Activated T-helper 17 cell treated with anti-CD3 and anti-CD28 coated beads, Interleukin-2, amount 50 U/mL, for 72 hours (primary cell): ENCODE measurements around the gene AFG3L2. TPM values are rescaled to one million over a fixed set of nuclear protein-coding genes. Genes with fewer than 3 reads are reported as not detected.

Source experiments
- ATAC-seq: fragments of 150-1000 bp; cut with Tn5 transposase; replicated peaks from 2 replicates; pipeline ENCODE4 v1.10.0; 2021; ENCODE audit warnings: mild to moderate bottlenecking, moderate library complexity
- H3K27ac Mint-ChIP-seq: one replicate; pipeline ENCODE4 v1.8.0; 2022; ENCODE audit warnings: mixed read lengths
- H3K27me3 Mint-ChIP-seq: one replicate; pipeline ENCODE4 v1.8.0; 2022; ENCODE audit warnings: mixed read lengths
- H3K36me3 Mint-ChIP-seq: one replicate; pipeline ENCODE4 v1.8.0; 2022; ENCODE audit warnings: low read depth, mild to moderate bottlenecking, mixed read lengths
- H3K4me1 Mint-ChIP-seq: one replicate; pipeline ENCODE4 v1.8.0; 2022; ENCODE audit warnings: mixed read lengths
- H3K4me3 Mint-ChIP-seq: one replicate; pipeline ENCODE4 v1.8.0; 2022; ENCODE audit warnings: mild to moderate bottlenecking, mixed read lengths
- H3K9me3 Mint-ChIP-seq: one replicate; pipeline ENCODE4 v1.8.0; 2022; ENCODE audit warnings: mixed read lengths
- total RNA-seq, 2 donors: library from RNA; stranded (reverse); gene quantifications; one replicate each; pipeline ENCODE4 v1.2.3, GENCODE V29; 2022

AFG3L2 gene
- total RNA-seq, 2 donors from 2014 or later: 30.6 to 63.9 TPM

DNA sequence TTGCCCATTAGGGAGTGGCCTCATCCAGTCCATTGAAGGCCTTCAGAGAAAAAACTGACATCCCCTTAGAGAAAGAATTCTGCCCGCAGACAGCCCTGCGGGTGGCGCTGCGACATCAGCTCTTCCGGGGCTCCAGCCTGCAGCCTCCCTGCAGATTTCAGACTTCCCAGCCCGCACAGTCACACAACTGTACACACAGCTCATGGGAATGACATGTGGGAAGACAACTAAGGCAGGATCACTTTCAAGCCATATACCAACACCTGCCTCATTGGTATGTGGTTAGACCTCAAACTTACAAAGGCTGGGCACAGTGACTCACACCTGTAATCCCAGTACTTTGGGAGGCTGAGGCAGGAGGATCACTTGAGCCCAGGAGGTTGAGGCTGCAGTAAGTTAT is 93.8 kb downstream of the AFG3L2 start:
- peaks cover 11% of the 10 kb centered on the region for H3K27me3 Mint-ChIP-seq
- ATAC-seq: no peak
- H3K27ac Mint-ChIP-seq: no peak overlapping the region
- no peaks in the 10 kb centered on the region for H3K4me1 Mint-ChIP-seq
- H3K4me3 Mint-ChIP-seq: no peak overlapping the region
- H3K9me3 Mint-ChIP-seq: no peaks in the 10 kb centered on the region
- no peaks in the 10 kb centered on the region for H3K36me3 Mint-ChIP-seq

- Mint-ChIP-seq H3K36me3 (no peaks in the 10 kb centered on the region), H3K9me3 (no peaks in the 10 kb centered on the region), H3K4me1 (no peaks in the 10 kb centered on the region), H3K4me3 (no peak overlapping the region), H3K27ac (no peak overlapping the region), H3K27me3 (peaks cover 8% of the 10 kb centered on the region)
- no peak for ATAC-seq
These were observed 94.5 kb downstream of the AFG3L2 start for GRCh38 chr18:12282442-12283039.

GRCh38 chr18:12281861-12282260 is 95.2 kb downstream of the AFG3L2 start:
- Mint-ChIP-seq H3K27me3 (peaks cover 14% of the 10 kb centered on the region), H3K27ac (no peak overlapping the region), H3K4me1 (no peaks in the 10 kb centered on the region), H3K4me3 (no peak overlapping the region), H3K36me3 (no peaks in the 10 kb centered on the region), H3K9me3 (no peaks in the 10 kb centered on the region)
- no peak for ATAC-seq

- H3K9me3 Mint-ChIP-seq: no peaks in the 10 kb centered on the region
- H3K4me1 Mint-ChIP-seq: no peaks in the 10 kb centered on the region
- no peak overlapping the region for H3K4me3 Mint-ChIP-seq
- no peak for ATAC-seq
- no peak overlapping the region for H3K27ac Mint-ChIP-seq
- H3K36me3 Mint-ChIP-seq: no peaks in the 10 kb centered on the region
- H3K27me3 Mint-ChIP-seq: peaks cover 10% of the 10 kb centered on the region
These were observed 97.1 kb downstream of the AFG3L2 start for GRCh38 chr18:12279781-12280531.

Other genes with a start within 250 kb of the AFG3L2 start
- gene CIDEA, start 122.9 kb downstream of the AFG3L2 start, total RNA-seq: not detected
- gene TUBB6, start 69.0 kb downstream of the AFG3L2 start, total RNA-seq: 10 to 100 TPM in 1 of 2 donors, 1 to 10 TPM in 1; 6.9 to 20.4 TPM
- gene PRELID3A, start 30.7 kb upstream of the AFG3L2 start, total RNA-seq: 1 to 10 TPM; 1.4 to 4.4 TPM